ENCODE results near the gene MANEA. TPM values are rescaled to one million over a fixed set of nuclear protein-coding genes. Genes with fewer than 3 reads are reported as not detected.

MANEA gene
- polyA plus RNA-seq, 1 experiment = 17.3 TPM

DNA sequence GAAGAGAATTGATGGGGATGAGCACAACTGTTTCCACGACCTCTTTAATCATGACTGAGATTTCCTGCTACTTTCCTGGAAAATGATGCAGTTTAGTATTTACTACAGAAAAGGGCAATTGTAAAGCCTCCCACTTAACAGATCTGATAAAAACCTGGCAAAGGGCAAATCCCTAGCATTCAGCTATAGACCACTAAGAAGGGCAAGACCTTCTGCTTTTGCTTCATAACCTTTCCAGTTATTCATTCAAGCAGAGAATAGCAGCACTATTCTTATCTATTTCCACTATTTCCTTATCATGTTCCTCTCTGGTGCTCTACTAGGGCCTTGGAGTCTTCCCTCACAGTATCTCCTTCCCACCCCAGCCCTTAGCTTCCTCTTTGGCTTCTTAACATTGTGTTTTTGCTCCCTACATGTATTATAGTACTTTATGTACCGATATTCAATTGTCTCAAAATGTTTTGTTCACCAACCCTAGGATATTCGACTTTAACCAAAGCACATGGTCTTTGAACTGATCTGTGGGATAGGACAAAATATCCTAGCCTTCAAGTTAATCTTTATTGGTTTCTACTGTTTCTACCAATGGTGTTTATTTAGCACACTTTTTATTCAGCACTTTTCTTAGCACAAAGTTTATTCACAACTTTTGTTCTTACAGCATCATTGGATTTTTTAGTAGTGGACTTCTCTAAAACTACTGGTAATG is 32.7 kb upstream of the MANEA start:
- no peak for DNase-seq (ENCODE audit: low read depth, low spot score)
- CTCF ChIA-PET = no interaction called here
- no peaks in the 10 kb centered on the region for H3K9me3 ChIP-seq (ENCODE audit: control insufficient read depth, insufficient read depth, low read length)
- no peak overlapping the region for H3K4me3 ChIP-seq (ENCODE audit: low read depth, low read length)
- no peak overlapping the region for H3K27ac ChIP-seq (ENCODE audit: low read depth, low read length)
- TF ChIP-seq, protein P1, sequence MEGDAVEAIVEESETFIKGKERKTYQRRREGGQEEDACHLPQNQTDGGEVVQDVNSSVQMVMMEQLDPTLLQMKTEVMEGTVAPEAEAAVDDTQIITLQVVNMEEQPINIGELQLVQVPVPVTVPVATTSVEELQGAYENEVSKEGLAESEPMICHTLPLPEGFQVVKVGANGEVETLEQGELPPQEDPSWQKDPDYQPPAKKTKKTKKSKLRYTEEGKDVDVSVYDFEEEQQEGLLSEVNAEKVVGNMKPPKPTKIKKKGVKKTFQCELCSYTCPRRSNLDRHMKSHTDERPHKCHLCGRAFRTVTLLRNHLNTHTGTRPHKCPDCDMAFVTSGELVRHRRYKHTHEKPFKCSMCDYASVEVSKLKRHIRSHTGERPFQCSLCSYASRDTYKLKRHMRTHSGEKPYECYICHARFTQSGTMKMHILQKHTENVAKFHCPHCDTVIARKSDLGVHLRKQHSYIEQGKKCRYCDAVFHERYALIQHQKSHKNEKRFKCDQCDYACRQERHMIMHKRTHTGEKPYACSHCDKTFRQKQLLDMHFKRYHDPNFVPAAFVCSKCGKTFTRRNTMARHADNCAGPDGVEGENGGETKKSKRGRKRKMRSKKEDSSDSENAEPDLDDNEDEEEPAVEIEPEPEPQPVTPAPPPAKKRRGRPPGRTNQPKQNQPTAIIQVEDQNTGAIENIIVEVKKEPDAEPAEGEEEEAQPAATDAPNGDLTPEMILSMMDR (IDR thresholded peaks at IDR 0.05; ENCODE audit: low read depth, low read length) = no peak
- POLR2A ChIA-PET = no interaction called here
- no peaks in the 10 kb centered on the region for H3K27me3 ChIP-seq (ENCODE audit: control insufficient read depth, insufficient read depth, low read length)

DNA sequence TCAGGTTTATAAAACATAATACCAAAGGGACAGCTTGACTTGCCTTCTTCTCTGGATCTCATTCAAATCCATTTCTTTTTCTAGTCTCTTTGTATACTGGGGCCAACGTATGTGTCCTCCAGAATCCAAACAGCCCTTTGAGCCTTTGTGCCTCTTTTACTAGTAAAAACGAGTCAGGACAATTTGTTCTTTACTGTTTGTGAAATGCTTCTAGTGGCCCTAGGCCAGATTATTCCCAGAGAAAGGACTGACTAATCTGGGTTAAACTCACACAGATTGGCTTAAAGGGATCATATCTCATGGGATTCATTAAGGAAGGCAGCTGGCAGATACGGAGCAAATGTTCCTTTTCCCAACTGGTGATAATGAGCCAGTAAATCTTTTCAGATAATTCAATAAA is 32.1 kb upstream of the MANEA start:
- ChIA-PET POLR2A (no interaction called here), CTCF (no interaction called here)
- DNase-seq (ENCODE audit: low read depth, low spot score) = no peak
- H3K9me3 ChIP-seq (ENCODE audit: control insufficient read depth, insufficient read depth, low read length) = no peaks in the 10 kb centered on the region
- no peaks in the 10 kb centered on the region for H3K27me3 ChIP-seq (ENCODE audit: control insufficient read depth, insufficient read depth, low read length)
- no peak overlapping the region for H3K27ac ChIP-seq (ENCODE audit: low read depth, low read length)
- no peak overlapping the region for H3K4me3 ChIP-seq (ENCODE audit: low read depth, low read length)
- TF ChIP-seq, protein P1 (IDR thresholded peaks at IDR 0.05; ENCODE audit: low read depth, low read length) = no peak

DNA sequence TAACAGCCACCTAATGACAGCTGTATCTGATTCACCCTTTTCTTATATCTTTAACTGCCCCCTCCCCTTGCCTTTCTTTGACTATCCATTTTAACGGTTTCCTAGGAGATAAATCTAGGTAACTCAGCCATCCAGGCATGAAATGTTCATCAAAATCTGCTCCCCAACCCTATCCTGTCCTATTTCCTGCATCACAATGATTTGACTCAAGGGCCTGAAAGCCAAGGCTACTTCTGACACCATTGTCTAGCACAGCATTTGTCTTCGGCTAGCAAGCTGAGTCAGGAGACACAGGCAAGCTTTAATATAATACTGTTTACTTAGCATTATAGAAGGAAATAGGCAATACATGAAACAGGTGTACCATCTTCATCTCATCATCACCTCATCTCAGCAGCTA is 31.6 kb upstream of the MANEA start:
- H3K27ac ChIP-seq (ENCODE audit: low read depth, low read length) = no peak overlapping the region
- TF ChIP-seq, protein P1 (IDR thresholded peaks at IDR 0.05; ENCODE audit: low read depth, low read length) = no peak
- ChIA-PET POLR2A (no interaction called here), CTCF (no interaction called here)
- no peaks in the 10 kb centered on the region for H3K27me3 ChIP-seq (ENCODE audit: control insufficient read depth, insufficient read depth, low read length)
- no peak overlapping the region for H3K4me3 ChIP-seq (ENCODE audit: low read depth, low read length)
- no peak for DNase-seq (ENCODE audit: low read depth, low spot score)
- no peaks in the 10 kb centered on the region for H3K9me3 ChIP-seq (ENCODE audit: control insufficient read depth, insufficient read depth, low read length)

DNA sequence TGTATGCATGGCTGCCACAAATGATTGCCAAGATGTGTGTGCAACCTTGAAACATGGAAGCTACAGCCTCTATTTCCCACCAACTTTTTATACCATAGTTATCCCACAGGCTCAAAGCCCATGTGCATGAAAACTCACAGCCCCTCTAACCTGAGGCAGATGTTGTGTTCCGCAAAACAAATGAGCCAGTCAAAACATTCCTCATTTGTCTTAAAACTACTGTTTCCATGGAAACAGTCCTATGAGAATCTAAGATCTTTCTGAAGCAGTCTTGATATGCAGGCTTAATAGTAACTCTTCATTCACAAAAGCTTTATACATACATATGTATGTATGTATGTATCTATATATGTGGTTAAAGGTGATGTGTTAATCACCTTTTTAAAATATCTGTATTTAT is 31.2 kb upstream of the MANEA start:
- H3K4me3 ChIP-seq (ENCODE audit: low read depth, low read length) = no peak overlapping the region
- TF ChIP-seq, protein P1 (IDR thresholded peaks at IDR 0.05; ENCODE audit: low read depth, low read length) = no peak
- POLR2A ChIA-PET = no interaction called here
- DNase-seq (ENCODE audit: low read depth, low spot score) = no peak
- H3K27me3 ChIP-seq (ENCODE audit: control insufficient read depth, insufficient read depth, low read length) = no peaks in the 10 kb centered on the region
- no peaks in the 10 kb centered on the region for H3K9me3 ChIP-seq (ENCODE audit: control insufficient read depth, insufficient read depth, low read length)
- no peak overlapping the region for H3K27ac ChIP-seq (ENCODE audit: low read depth, low read length)
- CTCF ChIA-PET = no interaction called here

DNA sequence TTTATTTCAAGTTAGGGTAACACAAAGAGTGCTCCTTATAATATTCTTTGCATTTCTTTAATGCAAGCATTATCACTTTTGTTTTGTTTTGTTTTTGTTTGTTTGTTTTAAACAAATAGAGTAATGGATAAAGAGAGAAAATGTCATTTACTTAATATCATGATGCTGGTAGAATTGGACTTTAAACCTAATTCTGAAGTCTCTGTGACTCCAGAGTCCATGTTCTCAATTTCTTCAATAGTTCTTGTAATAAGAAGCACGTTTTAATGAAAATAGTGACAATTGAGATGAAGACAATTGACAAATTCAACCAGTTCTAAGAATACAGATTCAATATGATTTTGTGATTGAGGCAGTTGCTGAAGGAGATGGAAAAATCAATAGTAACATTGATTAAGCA is 30.3 kb upstream of the MANEA start:
- TF ChIP-seq, protein P1 (IDR thresholded peaks at IDR 0.05; ENCODE audit: low read depth, low read length) = no peak
- ChIA-PET POLR2A (no interaction called here), CTCF (no interaction called here)
- H3K27me3 ChIP-seq (ENCODE audit: control insufficient read depth, insufficient read depth, low read length) = no peaks in the 10 kb centered on the region
- DNase-seq (ENCODE audit: low read depth, low spot score) = no peak
- no peaks in the 10 kb centered on the region for H3K9me3 ChIP-seq (ENCODE audit: control insufficient read depth, insufficient read depth, low read length)
- no peak overlapping the region for H3K27ac ChIP-seq (ENCODE audit: low read depth, low read length)
- no peak overlapping the region for H3K4me3 ChIP-seq (ENCODE audit: low read depth, low read length)

Measured in AG04450 (cell line).